CD4-positive, alpha-beta T cell treated with Interleukin-10 for 1 hour (primary cell): Measurements from ENCODE around the gene RBM12.
"Not testable (repeated sequence)": the region's sequence is repeated elsewhere in the genome, so short reads cannot be mapped to it uniquely, and the experiment has no call there.

ENCODE experiments used
- DNase-seq: peaks from one replicate; pipeline ENCODE4 v3.0.0-alpha.2; 2020

The RBM12 gene, protein sequence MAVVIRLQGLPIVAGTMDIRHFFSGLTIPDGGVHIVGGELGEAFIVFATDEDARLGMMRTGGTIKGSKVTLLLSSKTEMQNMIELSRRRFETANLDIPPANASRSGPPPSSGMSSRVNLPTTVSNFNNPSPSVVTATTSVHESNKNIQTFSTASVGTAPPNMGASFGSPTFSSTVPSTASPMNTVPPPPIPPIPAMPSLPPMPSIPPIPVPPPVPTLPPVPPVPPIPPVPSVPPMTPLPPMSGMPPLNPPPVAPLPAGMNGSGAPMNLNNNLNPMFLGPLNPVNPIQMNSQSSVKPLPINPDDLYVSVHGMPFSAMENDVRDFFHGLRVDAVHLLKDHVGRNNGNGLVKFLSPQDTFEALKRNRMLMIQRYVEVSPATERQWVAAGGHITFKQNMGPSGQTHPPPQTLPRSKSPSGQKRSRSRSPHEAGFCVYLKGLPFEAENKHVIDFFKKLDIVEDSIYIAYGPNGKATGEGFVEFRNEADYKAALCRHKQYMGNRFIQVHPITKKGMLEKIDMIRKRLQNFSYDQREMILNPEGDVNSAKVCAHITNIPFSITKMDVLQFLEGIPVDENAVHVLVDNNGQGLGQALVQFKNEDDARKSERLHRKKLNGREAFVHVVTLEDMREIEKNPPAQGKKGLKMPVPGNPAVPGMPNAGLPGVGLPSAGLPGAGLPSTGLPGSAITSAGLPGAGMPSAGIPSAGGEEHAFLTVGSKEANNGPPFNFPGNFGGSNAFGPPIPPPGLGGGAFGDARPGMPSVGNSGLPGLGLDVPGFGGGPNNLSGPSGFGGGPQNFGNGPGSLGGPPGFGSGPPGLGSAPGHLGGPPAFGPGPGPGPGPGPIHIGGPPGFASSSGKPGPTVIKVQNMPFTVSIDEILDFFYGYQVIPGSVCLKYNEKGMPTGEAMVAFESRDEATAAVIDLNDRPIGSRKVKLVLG

GRCh38 chr20:35664466-35665206, at the start of gene RBM12, which contains the start of gene CPNE1:
TSS of gene RBM12 (minus strand) at chr20:35664900. CDS start at chr20:35655322, 9,578 bp downstream.
TSS of gene CPNE1 (minus strand) at chr20:35664900. CDS start at chr20:35632923, 31,977 bp downstream.
- DNase-seq, result peak; percentile 95

- no peak for DNase-seq
Measured at GRCh38 chr20:35714127-35714526, 49.4 kb upstream of the RBM12 start.

GRCh38 chr20:35713120-35713519, 48.4 kb upstream of the RBM12 start:
- DNase-seq, result not testable (repeated sequence)

- DNase-seq, result no peak
Measured at GRCh38 chr20:35711588-35712209, 47.0 kb upstream of the RBM12 start.

- DNase-seq, result no peak
Measured at GRCh38 chr20:35710884-35711587, 46.3 kb upstream of the RBM12 start.

DNA sequence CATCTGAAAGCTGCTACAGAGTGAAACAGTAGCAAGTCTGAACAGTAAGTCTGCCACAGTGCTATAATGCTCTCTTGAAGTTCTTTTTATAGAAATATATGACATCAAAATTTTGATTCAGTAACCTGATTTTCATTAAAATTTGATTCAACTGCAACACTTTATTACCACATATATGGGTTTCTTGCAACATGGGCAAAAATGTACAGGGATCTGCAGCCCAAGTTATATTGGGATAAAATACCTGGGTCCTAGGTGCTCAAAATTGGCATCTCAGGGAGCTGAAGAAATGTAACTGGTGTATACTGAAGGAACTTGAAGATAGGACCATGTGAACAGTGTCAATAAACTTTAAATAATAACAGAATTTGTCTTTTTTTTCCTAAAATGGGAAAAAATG, 45.3 kb upstream of the RBM12 start:
- no peak for DNase-seq

- no peak for DNase-seq
Measured at GRCh38 chr20:35709259-35709658, 44.6 kb upstream of the RBM12 start.

- no peak for DNase-seq
Measured at GRCh38 chr20:35708502-35708901, 43.8 kb upstream of the RBM12 start.

DNA sequence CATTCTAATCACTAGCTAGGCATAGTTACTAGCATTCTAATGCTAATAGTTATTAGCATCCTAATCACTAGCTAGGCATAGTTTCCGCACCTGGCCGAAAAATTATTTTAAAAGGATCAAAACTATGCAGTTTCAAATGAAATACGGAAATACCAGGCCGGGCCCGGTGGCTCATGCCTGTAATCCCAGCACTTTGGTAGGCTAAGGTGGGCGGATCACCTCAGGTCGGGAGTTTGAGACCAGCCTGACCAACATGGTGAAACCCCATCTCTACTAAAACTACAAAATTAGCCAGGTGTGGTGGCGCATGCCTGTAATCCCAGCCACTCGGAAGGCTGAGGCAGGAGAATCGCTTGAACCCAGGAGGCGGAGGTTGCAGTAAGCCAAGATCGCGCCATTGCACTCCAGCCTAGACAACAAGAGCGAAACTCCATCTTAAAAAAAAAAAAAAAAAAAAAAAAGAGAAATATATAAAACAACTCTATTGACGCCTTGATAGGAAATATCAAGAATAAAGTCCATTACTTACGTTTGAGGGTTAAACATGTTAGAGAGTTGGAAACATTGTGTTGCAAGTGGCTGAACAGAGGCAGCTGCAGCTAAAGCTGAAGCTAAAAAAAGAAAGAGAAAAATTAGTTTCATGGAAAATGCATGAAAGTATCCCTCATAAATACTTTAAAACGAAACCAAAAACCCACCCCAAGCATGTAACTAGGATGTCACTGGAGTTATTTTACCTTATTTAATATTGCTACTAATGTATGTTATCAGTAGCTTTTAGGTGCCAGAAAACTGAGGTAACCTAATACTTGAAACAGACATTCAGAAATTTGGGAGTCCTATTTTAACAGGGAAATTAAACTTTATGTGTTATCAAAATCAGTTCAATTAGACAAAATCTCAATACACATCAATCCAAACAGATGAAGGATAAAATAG, 42.2 kb upstream of the RBM12 start:
- DNase-seq, result not testable (repeated sequence)

DNA sequence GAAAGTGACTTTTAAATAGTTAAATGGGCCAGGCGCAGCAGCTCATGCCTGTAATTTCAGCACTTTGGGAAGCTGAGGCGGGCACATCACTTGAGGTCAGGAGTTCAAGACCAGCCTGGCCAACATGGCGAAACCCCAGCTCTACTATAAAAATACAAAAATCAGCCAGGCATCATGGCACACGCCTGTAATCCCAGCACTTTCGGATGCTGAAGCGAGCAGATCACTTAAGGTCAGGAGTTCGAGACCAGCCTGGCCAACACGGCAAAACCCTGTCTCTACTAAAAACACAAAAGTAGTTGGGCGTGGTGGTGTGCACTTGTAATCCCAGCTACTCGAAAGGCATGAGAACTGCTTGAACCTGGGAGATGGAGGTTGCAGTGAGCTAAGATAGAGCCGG, 41.2 kb upstream of the RBM12 start:
- not testable (repeated sequence) for DNase-seq

DNA sequence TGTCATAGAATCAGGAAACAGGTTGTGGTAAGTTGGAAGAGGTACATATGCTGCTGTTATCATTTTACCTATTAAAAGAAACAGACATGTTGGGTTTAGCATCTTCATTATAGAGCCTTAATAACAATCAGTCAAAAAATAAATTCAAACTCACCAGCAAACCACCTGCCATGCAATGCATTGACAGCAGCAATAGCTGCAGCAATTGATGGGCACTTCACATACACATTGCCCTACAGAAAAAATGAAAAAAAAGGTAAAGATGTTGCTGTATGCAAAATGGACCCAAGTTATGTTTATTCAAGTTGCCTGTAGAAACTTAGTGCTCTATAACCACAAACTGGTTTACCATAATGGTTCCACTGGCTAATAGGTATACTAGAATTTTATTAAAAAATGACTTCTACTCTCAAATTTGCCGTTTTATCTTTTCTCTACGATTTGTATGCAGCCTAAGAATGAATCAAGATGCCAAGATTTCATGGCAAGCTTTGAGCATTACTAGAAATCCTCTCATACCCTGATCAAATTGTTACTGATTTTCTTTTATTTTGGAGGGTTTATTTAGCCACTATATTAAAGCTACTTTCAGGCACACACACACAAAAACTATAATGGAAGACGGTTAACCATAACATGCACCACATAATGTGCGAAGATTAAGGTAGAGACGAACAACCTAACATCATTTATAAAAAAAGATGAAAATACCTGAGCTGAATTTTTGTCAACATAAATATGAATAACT, 40.0 kb upstream of the RBM12 start:
- DNase-seq, result no peak

- no peak for DNase-seq
Measured at GRCh38 chr20:35702824-35703695, 38.4 kb upstream of the RBM12 start.

DNA sequence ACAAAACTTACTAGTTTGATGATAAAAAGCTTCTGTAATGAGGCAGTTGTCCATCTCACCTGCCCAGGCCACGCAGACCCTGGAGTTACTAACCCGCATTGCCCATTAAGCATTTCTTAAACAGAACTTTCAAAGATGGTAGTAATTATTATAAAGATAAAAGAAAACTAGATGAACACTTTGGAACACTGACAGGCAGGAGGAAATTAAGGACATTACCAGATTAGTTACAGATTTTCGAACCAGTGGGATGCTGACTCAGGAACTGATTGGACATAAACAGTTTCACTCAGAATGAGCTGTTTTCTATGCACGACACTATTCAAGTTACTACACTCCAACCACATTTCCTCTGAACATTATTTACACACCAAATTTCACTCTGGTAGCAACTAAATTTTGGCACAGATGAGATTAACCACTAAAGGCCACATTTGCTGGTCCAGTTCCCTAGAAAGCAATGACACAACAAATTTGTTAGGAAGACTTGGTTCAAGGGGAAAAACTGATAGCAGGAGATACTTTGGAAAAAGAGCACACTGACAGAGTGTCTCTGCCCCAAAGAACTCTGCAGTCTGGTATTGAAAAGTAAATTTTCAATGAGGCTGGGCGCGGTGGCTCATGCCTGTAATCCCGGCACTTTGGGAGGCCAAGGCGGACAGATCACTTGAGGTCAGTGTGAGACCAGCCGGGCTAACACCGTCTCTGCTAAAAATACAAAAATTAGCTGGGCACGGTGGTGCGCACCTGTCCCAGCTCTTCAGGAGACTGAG, 37.5 kb upstream of the RBM12 start:
- no peak for DNase-seq

DNA sequence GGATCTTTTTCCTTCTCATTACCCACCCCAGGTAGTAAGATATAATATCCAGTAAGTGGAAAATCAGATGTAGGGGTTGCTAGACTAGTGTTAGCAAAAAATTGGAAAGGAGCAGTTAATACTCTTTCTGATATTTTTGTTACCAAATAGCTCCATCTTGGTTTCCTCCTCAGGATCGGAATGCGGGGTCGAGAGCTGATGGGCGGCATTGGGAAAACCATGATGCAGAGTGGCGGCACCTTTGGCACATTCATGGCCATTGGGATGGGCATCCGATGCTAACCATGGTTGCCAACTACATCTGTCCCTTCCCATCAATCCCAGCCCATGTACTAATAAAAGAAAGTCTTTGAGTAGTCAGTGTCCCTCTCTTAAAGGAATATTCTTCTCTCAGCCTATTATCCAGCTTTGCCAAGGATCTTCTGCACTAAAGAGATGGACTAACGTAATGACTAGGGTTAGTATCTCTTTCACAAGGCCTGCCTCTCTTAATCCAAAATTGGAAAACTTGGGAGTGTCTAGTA, 36.0 kb upstream of the RBM12 start:
- DNase-seq, result no peak

DNA sequence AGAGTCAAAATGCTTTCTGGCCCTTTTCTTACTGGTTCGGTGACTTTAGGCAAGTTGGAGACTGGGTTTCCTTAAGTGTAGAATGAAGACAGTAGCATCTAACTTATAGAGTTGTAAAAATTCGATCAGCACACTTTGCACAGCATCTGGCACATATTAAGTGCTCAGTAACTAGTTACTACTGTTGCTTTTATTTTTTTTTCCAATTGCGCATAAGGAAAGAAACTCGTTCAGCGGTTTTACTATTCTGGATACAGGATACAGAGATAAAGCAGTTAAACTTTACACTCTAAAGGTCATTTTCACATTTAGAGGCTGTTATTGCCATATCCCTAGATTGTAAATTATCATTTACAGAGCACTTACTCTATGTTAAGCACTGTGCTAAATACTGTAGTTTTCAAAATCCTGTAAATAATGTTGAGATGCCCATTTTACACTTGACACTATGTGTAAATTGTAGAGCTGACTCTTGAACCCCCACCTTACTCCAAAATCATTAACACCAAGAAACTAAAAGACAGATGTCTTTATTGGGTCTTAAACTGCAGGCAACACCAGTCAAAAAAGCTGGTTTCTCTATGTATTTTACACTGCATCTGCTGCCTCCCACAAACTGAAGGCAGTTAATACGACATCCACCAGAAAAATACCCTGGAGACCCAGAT, 35.4 kb upstream of the RBM12 start:
- DNase-seq, result no peak

DNA sequence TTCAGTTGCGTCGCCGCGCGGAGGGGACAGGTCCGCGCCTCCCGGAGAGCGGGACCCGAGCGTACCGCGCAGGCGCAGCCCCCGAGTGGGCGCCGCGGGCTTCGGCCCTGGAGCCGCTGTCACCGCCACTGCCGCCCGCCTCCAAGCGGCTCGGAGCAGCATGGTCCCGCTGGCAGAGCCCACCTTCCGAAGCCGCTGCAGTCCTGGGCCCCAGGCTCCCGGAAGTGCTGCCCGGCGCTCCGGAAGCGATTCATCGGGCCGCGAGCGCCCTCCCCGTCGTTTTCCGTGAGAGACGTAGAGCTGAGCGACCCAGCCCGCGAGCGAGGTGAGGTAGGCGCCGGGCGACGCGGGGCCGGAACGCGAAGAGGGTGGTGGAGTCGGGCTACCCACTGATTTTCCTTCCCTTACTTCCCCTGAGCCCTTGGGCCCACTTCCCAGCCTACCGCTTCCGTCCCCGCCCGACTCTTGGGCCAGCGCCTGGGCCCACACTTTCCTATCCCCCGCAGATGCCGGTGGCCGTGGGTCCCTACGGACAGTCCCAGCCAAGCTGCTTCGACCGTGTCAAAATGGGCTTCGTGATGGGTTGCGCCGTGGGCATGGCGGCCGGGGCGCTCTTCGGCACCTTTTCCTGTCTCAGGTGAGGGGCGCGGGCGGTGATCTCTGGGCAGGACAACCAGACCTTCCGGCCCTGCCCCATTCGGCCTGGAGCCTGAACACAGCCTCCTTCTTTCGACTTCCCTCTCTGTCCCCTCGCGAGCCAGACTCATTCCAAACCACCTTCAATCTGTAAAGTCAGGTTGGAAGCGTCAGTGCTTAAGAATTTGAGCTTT, 34.6 kb upstream of the RBM12 start, which contains the start of the genes NFS1 and ROMO1:
Gene NFS1 (minus strand): TSS at position 226 of the 830 bp plus-strand sequence. CDS start 64 bp downstream, at position 162.
Gene ROMO1 (plus strand): TSS at position 279 of the 830 bp plus-strand sequence. CDS start 228 bp downstream, at position 507.
- peak; percentile 90 for DNase-seq
